Measurements from ENCODE around the gene CIB2.

CIB2 gene

DNA sequence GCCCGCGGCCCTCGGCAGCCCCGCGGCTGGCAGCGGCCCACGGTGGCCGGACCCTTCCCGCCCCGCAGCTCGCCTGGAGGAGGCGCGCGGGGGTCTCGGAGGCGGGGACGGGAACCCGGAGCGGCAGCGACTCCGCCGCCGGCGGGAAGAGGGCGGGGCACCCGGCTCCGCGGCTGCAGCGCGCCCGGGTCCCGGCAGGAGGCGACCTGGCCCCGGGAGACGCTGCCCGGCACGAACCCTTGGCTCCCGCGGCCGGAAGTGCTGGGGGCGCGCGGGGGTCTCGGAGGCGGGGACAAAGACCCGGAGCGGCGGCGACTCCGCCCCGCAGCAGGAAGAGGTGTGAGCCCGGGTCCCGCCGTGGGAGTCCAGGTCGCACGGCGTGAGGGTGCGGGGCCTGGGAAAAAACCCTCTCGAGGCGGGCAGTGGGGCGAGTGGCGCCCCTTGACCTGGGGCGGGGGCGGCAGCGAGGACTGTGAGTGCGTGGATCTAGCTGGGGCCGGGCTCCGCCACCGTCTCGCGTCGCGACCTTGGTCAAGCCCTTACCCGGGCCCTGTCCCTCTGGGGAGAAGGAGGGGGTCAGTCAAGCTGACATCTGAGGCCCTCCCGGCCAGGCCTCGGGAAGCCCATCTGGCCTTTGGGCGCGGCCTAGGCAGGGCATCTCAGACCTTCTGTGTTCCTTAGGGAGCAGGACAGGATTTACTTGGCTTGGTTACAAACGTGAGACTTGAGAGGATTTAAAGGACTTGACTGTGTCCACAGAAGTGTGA lies at the start of gene CIB2:
TSS of gene CIB2 (minus strand) at position 151 of the 767 bp plus-strand sequence. CDS start 230 bp downstream, outside the sequence.
- peaks cover 10% of the 10 kb centered on the region for H3K27me3 Mint-ChIP-seq (ENCODE audit: low read depth)
- peaks cover 5% of the 10 kb centered on the region for H3K4me1 Mint-ChIP-seq
- H3K36me3 Mint-ChIP-seq (ENCODE audit: low read depth), result no peaks in the 10 kb centered on the region
- H3K27ac Mint-ChIP-seq, result peak within 1 kb of the TSS; percentile 74 to 90 (median 81)
- TF ChIP-seq, protein P1, sequence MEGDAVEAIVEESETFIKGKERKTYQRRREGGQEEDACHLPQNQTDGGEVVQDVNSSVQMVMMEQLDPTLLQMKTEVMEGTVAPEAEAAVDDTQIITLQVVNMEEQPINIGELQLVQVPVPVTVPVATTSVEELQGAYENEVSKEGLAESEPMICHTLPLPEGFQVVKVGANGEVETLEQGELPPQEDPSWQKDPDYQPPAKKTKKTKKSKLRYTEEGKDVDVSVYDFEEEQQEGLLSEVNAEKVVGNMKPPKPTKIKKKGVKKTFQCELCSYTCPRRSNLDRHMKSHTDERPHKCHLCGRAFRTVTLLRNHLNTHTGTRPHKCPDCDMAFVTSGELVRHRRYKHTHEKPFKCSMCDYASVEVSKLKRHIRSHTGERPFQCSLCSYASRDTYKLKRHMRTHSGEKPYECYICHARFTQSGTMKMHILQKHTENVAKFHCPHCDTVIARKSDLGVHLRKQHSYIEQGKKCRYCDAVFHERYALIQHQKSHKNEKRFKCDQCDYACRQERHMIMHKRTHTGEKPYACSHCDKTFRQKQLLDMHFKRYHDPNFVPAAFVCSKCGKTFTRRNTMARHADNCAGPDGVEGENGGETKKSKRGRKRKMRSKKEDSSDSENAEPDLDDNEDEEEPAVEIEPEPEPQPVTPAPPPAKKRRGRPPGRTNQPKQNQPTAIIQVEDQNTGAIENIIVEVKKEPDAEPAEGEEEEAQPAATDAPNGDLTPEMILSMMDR (IDR thresholded peaks at IDR 0.05; ENCODE audit: unreplicated experiment in 3 of 3), result peak; percentile 79 to 84 (median 80)
- peak within 1 kb of the TSS; percentile 85 to 91 (median 88) for H3K4me3 Mint-ChIP-seq
- H3K9me3 Mint-ChIP-seq, result no peaks in the 10 kb centered on the region

DNA sequence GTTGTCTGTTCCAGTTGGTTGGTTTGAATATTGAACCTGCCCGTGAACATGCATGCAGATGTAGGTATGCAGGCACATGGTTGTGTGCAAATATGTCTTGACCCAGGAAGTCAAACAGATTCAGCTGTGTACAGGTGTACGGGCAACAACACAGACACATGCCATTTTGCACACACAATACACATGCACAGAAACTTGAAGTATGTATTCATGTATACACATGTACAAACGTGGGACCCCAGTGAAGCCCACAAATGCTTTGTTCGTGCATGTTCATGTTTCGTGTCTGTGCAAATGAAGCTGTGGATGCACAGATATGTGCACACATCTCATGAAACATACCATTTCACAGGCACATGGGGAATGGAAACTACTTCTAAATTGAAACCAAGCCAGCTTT lies 48.7 kb upstream of the CIB2 start:
- no peaks in the 10 kb centered on the region for H3K4me1 Mint-ChIP-seq
- TF ChIP-seq, protein P1 (IDR thresholded peaks at IDR 0.05; ENCODE audit: unreplicated experiment in 3 of 3), result no peak
- H3K27me3 Mint-ChIP-seq (ENCODE audit: low read depth), result peaks cover 11% of the 10 kb centered on the region
- no peak overlapping the region for H3K27ac Mint-ChIP-seq
- H3K36me3 Mint-ChIP-seq (ENCODE audit: low read depth), result no peaks in the 10 kb centered on the region
- no peaks in the 10 kb centered on the region for H3K9me3 Mint-ChIP-seq
- H3K4me3 Mint-ChIP-seq, result no peak overlapping the region

DNA sequence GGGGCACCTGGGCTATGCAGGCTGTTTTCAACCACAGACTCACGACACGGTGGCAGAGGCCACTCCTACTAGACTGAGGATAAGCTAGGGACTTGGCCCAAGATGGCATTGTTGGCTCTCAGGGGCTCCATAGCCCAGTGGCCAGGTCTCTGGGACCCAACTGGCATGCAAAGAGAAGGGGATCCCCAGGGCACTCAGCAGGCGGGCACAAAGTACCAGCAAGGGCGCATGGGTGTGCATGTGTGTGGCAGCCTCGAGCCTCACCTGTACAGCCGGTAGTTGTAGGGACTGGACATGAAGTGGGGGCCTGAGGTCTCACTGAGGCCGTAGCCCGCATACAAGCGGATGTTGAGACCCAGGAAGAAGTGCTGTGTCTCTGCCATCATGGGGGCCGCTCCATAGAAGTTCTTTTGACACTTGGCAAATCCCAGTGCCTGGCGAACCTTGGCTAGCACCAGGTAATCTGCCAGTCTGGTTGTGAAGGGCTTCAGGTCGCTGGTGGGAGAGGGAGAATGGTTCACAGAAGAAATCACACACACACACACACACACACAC lies 48.1 kb upstream of the CIB2 start:
- no peak overlapping the region for H3K27ac Mint-ChIP-seq
- H3K4me3 Mint-ChIP-seq, result no peak overlapping the region
- peaks cover 11% of the 10 kb centered on the region for H3K27me3 Mint-ChIP-seq (ENCODE audit: low read depth)
- no peaks in the 10 kb centered on the region for H3K4me1 Mint-ChIP-seq
- H3K9me3 Mint-ChIP-seq, result no peaks in the 10 kb centered on the region
- TF ChIP-seq, protein P1 (IDR thresholded peaks at IDR 0.05; ENCODE audit: unreplicated experiment in 3 of 3), result no peak
- no peaks in the 10 kb centered on the region for H3K36me3 Mint-ChIP-seq (ENCODE audit: low read depth)

DNA sequence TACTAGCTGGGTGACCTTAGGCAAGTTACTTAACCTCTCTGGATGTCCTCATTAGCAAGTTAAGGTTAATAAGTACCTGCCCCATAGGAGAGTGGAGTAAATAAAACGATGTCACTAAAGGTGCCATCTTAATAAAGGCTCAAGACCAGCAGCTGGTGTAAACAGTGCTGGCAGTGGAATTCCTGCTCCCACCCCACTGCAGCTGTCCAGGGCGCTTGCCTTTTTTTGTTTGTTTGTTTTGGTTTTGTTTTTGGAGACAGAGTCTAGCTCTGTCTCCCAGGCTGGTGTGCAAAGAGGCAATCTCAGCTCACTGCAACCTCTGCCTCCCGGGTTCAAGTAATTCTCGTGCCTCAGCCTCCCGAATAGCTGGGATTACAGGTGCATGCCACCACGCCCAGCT lies 46.8 kb upstream of the CIB2 start:
- Mint-ChIP-seq H3K27me3 (ENCODE audit: low read depth) (peaks cover 11% of the 10 kb centered on the region), H3K4me1 (no peaks in the 10 kb centered on the region), H3K36me3 (ENCODE audit: low read depth) (peaks cover 4% of the 10 kb centered on the region), H3K27ac (no peak overlapping the region), H3K9me3 (no peaks in the 10 kb centered on the region), H3K4me3 (no peak overlapping the region)
- TF ChIP-seq, protein P1 (IDR thresholded peaks at IDR 0.05; ENCODE audit: unreplicated experiment in 3 of 3), result no peak

DNA sequence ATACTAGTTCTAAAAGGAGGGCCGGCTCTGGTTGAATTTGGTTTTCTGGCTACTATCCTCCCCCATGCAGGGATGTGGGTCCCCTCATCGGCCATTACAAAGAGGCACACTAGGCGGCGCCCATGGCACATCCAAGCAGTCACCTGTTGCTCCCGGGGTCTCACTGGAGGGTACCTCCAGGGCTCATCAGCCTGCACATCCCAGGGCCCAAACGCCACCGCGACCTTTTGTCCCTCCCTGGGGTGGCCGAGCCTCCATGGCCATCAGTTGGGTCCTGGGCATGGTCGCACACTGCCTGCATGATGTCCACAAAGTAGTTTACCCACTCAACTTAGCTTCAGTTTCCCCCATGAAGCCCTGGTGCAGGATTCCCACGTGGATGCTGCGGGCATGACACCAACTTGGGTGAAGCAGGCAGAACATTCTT lies 46.2 kb upstream of the CIB2 start:
- Mint-ChIP-seq H3K4me1 (no peaks in the 10 kb centered on the region), H3K9me3 (no peaks in the 10 kb centered on the region), H3K27me3 (ENCODE audit: low read depth) (peaks cover 5% of the 10 kb centered on the region), H3K36me3 (ENCODE audit: low read depth) (peaks cover 9% of the 10 kb centered on the region), H3K27ac (no peak overlapping the region), H3K4me3 (no peak overlapping the region)
- TF ChIP-seq, protein P1 (IDR thresholded peaks at IDR 0.05; ENCODE audit: unreplicated experiment in 3 of 3), result peak; percentile 50 to 63 (median 54)

Measured in nephron (organoid).